ENCODE data around the gene EDEM3.

The EDEM3 gene

GRCh38 chr1:184745110-184745509, 9.5 kb downstream of the EDEM3 start:
- in situ Hi-C loops (cut with MboI; ENCODE audit: low sequenced_read_pairs) = no loop called here

- in situ Hi-C loops (cut with MboI; ENCODE audit: low sequenced_read_pairs) = no loop called here
These were observed 11.4 kb downstream of the EDEM3 start for GRCh38 chr1:184743062-184743756.

- in situ Hi-C loops (cut with MboI; ENCODE audit: low sequenced_read_pairs) = no loop called here
These were observed 14.3 kb downstream of the EDEM3 start for GRCh38 chr1:184740344-184740743.

- in situ Hi-C loops (cut with MboI; ENCODE audit: low sequenced_read_pairs) = no loop called here
These were observed 14.9 kb downstream of the EDEM3 start for GRCh38 chr1:184739796-184740195.

GRCh38 chr1:184739070-184739469, 15.6 kb downstream of the EDEM3 start:
- in situ Hi-C loops (cut with MboI; ENCODE audit: low sequenced_read_pairs) = no loop called here

- in situ Hi-C loops (cut with MboI; ENCODE audit: low sequenced_read_pairs) = no loop called here
These were observed 19.7 kb downstream of the EDEM3 start for GRCh38 chr1:184734980-184735379.

- in situ Hi-C loops (cut with MboI; ENCODE audit: low sequenced_read_pairs) = no loop called here
These were observed 29.8 kb downstream of the EDEM3 start for GRCh38 chr1:184724843-184725242.

GRCh38 chr1:184716158-184716557, 38.5 kb downstream of the EDEM3 start:
- in situ Hi-C loops (cut with MboI; ENCODE audit: low sequenced_read_pairs) = no loop called here

GRCh38 chr1:184709418-184709817, 45.2 kb downstream of the EDEM3 start:
- in situ Hi-C loops (cut with MboI; ENCODE audit: low sequenced_read_pairs) = no loop called here

GRCh38 chr1:184708084-184708676, 46.5 kb downstream of the EDEM3 start:
- in situ Hi-C loops (cut with MboI; ENCODE audit: low sequenced_read_pairs) = no loop called here

- in situ Hi-C loops (cut with MboI; ENCODE audit: low sequenced_read_pairs) = no loop called here
These were observed 49.4 kb downstream of the EDEM3 start for GRCh38 chr1:184705271-184705670.

GRCh38 chr1:184701816-184702215, 52.8 kb downstream of the EDEM3 start:
- in situ Hi-C loops (cut with MboI; ENCODE audit: low sequenced_read_pairs) = no loop called here

- in situ Hi-C loops (cut with MboI; ENCODE audit: low sequenced_read_pairs) = no loop called here
These were observed 55.7 kb downstream of the EDEM3 start for GRCh38 chr1:184698969-184699368.

GRCh38 chr1:184698016-184698415, 56.6 kb downstream of the EDEM3 start:
- in situ Hi-C loops (cut with MboI; ENCODE audit: low sequenced_read_pairs) = no loop called here

- in situ Hi-C loops (cut with MboI; ENCODE audit: low sequenced_read_pairs) = no loop called here
These were observed 58.3 kb downstream of the EDEM3 start for GRCh38 chr1:184696403-184696802.

GRCh38 chr1:184695023-184695422, 59.6 kb downstream of the EDEM3 start:
- in situ Hi-C loops (cut with MboI; ENCODE audit: low sequenced_read_pairs) = no loop called here

- in situ Hi-C loops (cut with MboI; ENCODE audit: low sequenced_read_pairs) = no loop called here
These were observed 61.6 kb downstream of the EDEM3 start for GRCh38 chr1:184693011-184693410.

- in situ Hi-C loops (cut with MboI; ENCODE audit: low sequenced_read_pairs) = no loop called here
These were observed 62.8 kb downstream of the EDEM3 start for GRCh38 chr1:184691719-184692324.

- in situ Hi-C loops (cut with MboI; ENCODE audit: low sequenced_read_pairs) = no loop called here
These were observed 68.1 kb downstream of the EDEM3 start for GRCh38 chr1:184686540-184686939.

- in situ Hi-C loops (cut with MboI; ENCODE audit: low sequenced_read_pairs) = no loop called here
These were observed 69.5 kb downstream of the EDEM3 start for GRCh38 chr1:184685116-184685515.

- in situ Hi-C loops (cut with MboI; ENCODE audit: low sequenced_read_pairs) = no loop called here
These were observed 70.2 kb downstream of the EDEM3 start for GRCh38 chr1:184684285-184685074.

- in situ Hi-C loops (cut with MboI; ENCODE audit: low sequenced_read_pairs) = no loop called here
These were observed 71.7 kb downstream of the EDEM3 start for GRCh38 chr1:184682956-184683355.
